GM19468 (cell line): Measurements from ENCODE around the gene SRRD.

Experiments used
- ATAC-seq: cut with Tn5 transposase; IDR thresholded peaks from one replicate; pipeline ENCODE4 v1.9.1; 2021; ENCODE audit warnings: mild to moderate bottlenecking, moderate library complexity, moderate number of reproducible peaks; ENCODE audit not compliant: unreplicated experiment; ENCODE audit errors: extremely low read depth

The SRRD gene

GRCh38 chr22:26480611-26480932, 3.1 kb upstream of the SRRD start:
- no peak for ATAC-seq

GRCh38 chr22:26481112-26481693, 2.5 kb upstream of the SRRD start:
- no peak for ATAC-seq

GRCh38 chr22:26481694-26482093, 2.0 kb upstream of the SRRD start:
- ATAC-seq: no peak

GRCh38 chr22:26482161-26482560, 1.5 kb upstream of the SRRD start:
- no peak for ATAC-seq

- no peak for ATAC-seq
Observed at GRCh38 chr22:26483043-26483438, 636 bp upstream of the SRRD start.

- ATAC-seq: no peak
Observed at GRCh38 chr22:26484360-26484706, 656 bp downstream of the SRRD start.

GRCh38 chr22:26485013-26485412, 1.3 kb downstream of the SRRD start:
- ATAC-seq: no peak

GRCh38 chr22:26485806-26486390, 2.2 kb downstream of the SRRD start:
- no peak for ATAC-seq

- no peak for ATAC-seq
Observed at GRCh38 chr22:26486394-26486793, 2.7 kb downstream of the SRRD start.

GRCh38 chr22:26487996-26488395, 4.3 kb downstream of the SRRD start:
- ATAC-seq: no peak

- ATAC-seq: no peak
Observed at GRCh38 chr22:26489447-26490036, 5.9 kb downstream of the SRRD start.

- ATAC-seq: no peak
Observed at GRCh38 chr22:26492220-26492619, 8.5 kb downstream of the SRRD start.

GRCh38 chr22:26494506-26494905, 10.8 kb downstream of the SRRD start:
- ATAC-seq: no peak

- no peak for ATAC-seq
Observed at GRCh38 chr22:26496456-26496855, 12.8 kb downstream of the SRRD start.

GRCh38 chr22:26499188-26499703, 15.6 kb downstream of the SRRD start:
- ATAC-seq: no peak

GRCh38 chr22:26501996-26502395, 18.3 kb downstream of the SRRD start:
- ATAC-seq: no peak

GRCh38 chr22:26502688-26503561, 19.2 kb downstream of the SRRD start:
- ATAC-seq: no peak

GRCh38 chr22:26503758-26504157, 20.1 kb downstream of the SRRD start:
- no peak for ATAC-seq

GRCh38 chr22:26508148-26508547, 24.5 kb downstream of the SRRD start:
- no peak for ATAC-seq

- ATAC-seq: no peak
Observed at GRCh38 chr22:26512149-26512793, 28.6 kb downstream of the SRRD start, which contains the start of gene TFIP11. Gene TFIP11, minus strand, starts transcription at chr22:26512473. Its CDS starts 2,201 bp downstream, at chr22:26510272.
